RKO (cell line): ENCODE data around the gene SH3BP4.
A peak's percentile ranks its signal among the peaks of the same experiment; 100 is the strongest.

Source experiments
- DNase-seq: peaks from one replicate; pipeline ENCODE4 v3.0.0-alpha.2; 2016; ENCODE audit warnings: low spot score

The SH3BP4 gene

DNA sequence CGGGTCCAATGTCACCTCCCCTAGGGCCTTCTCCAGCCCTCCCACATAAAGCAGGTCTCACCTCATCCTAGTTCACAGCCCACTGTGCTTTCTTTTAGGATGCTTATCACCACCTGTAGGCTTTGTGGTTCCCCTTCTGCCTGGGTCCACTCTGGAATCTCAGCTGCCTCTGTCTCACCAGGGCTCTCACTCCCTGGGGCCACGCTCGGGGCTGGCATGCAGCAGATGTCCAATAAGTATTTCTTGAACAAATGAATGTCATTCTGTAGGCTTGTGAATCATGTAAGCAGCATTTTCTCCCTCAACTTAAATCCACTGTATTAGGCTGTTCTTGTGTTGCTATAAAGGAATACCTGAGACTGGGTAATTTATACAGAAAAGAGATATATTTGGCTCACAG lies 4.3 kb upstream of the SH3BP4 start:
- no peak for DNase-seq

GRCh38 chr2:234949762-234950434 lies 1.9 kb upstream of the SH3BP4 start:
- DNase-seq: no peak

DNA sequence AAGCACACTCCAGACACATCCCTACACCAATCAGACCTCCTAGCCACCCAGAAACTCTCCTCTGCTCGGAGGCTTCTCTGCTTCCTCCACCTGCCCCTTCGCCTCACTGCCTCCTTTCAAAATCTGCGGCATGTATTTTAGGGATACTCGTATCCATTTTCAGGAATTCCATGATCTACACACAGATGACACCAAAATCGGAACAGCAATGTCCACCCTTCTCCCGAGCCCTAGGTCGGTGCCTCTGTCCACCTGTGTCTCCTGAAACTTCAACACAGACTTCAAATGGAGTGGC lies 1.4 kb upstream of the SH3BP4 start:
- no peak for DNase-seq

DNA sequence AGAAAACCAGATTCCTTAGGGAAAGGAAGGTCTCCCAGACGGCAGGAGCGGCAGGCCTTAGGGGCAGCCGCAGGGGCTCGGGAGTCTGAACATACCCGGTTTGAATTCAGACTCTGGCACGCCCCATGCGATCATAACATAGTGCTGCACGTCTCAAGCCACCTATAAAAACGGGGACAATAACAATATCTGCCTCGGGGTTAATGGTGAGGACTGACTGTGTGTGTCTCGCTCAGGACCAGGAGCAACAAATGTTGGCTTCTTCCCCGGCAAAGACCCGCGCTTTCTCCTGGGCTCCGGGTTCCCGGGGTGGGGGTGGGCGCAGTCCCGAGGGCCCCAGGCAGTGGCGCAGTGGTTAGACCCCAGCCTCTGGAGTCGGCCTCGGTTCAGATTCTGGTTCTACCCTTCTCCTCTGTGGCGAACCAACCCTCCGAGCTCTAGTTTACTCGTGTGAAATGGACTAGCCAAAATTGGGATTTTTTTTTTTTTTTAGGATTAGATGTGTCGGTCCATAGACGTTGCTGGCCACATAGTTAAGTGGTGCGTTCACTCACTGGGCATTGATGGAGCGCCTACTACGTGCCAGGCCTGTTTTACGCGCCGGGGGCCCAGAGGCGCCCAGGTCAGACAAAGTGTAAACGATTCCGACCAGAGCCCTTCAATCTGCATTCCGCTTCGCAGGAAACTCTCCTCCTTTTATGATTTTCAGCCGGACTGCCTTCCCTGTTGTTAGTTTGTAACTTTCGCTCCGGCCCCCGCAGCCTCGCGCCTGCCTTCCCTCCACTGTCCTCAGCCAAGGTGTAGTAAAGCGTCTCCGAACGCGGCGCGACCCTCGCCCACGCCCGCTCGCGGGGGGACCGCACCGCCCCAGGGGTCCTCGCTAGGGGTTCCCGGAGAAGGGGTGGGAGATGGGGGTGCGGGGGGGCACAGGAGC lies 820 bp upstream of the SH3BP4 start:
- DNase-seq: peak; percentile 9

- DNase-seq: peak; percentile 24
These were observed 676 bp downstream of the SH3BP4 start for GRCh38 chr2:234952270-234953115.

DNA sequence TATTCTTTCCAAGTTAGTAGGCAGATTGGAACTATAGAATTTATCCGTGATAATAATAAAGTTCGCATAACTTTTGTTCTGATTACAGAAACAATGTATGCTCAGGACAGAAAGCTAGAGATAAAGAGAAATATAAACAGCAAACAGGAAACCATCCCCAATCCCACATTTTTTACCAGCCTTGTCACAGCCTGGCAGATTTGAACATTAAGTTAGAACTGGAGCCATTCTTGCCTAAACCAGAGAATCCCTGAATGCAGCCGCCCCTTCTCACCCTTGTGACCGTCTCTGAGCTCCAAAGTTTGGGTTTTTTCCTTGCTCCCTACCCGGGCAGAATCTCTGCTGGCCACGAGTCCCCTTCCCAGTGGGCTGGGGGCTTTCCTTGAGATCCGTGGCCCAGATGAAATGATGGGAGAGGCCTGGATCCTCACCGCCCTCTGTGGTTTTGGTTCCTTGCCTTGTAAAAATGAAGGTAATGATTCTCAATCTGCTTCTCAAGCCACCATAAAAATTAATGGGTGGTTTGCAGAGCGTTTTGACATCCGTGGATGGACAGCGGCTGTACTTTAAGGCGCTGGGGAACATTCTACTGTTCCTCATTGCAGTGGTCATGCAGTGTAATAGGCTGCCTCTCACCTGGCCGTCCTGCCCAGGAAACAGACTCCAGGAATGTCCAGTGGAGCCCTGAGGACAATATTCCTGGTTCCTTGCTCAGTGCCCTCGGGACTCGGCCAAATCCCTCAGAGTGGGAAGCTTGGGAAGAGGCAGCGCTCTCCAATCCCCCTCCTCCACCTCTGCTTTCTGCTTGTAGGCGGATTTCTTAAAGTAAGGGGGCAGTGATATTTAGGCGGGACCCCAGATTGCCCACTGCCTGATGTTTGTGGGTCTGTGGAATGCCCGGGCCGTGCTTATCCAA lies 1.6 kb downstream of the SH3BP4 start:
- peak; percentile 10 for DNase-seq

GRCh38 chr2:234954551-234954992 lies 2.8 kb downstream of the SH3BP4 start:
- DNase-seq: no peak

- no peak for DNase-seq
These were observed 3.3 kb downstream of the SH3BP4 start for GRCh38 chr2:234955091-234955591.

DNA sequence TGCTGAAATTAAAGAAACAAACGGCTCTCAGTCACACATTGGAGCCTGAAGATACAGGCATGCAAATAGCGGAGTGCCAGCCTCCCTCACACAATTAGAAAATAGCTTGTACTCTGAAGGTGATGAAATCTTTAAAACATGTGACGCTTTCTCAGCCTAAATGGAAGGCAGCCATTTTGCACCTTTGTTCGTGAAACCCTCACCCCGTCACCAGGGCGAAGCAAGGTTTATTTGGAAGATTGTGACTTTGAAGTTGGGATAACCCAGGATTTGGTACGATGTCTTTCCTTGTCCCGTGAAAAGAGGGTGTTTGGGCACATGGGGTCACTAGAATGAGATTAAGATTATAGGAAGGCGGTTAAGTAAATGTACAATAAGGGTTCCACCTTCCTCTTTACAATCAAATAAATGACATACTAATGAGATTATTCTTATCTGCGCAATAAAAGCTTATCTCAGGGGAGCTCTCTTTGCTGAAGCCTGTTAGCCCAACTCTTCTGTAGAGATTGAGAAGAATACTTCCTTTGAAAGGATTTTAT lies 4.2 kb downstream of the SH3BP4 start:
- no peak for DNase-seq

GRCh38 chr2:234957834-234958135 lies 6.0 kb downstream of the SH3BP4 start:
- no peak for DNase-seq

DNA sequence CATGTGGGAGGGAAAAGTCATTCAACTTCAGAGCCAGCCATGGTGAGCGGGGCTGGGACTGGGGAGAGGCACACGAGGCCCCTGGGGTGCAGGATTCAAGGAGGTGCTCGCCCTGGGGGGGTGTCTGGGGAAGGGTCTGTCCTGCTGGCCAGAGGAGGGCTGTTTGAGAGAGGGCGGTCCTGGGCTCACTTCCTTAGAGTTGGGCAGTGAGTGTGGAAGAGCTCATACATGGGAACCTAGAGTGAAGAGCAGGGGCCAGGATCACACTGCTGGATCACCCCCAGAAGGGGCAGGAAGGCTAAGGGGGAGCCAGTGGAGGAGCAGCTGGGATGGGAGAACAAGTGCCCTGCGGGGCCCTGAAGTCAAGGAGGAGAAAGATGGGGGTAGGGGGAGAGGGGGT lies 6.5 kb downstream of the SH3BP4 start:
- DNase-seq: no peak

DNA sequence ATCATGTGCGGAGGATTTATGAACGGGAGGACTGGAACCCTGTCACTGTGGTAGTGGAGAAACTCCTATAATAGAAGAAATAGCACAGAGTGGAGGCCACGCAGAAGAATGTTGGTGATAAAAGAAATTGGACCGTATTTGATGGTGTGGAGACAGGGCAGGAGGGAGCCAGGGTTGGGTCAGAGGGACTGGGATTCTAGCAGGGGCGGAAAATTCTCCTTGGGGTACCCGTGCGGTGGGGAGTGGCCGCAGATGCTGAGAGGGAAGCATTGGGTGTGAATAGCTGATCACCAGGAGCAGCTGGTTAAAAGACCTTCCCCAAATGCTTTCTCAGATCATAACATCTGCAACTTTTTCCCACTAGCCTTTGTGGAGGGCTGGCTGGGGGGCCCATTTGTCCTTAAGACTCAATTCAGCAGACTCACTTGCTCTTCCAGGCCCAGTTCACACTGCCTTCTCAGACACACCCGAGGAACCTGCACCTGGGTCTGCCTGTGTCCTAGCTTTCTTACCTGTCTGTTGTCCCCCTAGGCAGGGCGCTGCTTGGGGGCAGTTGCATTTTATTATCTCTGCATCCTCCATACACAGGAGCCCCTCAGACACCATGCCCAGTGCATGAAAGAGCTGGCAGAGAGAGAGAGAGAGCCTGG lies 7.1 kb downstream of the SH3BP4 start:
- no peak for DNase-seq

GRCh38 chr2:234960175-234961088 lies 8.6 kb downstream of the SH3BP4 start:
- DNase-seq: no peak

- DNase-seq: no peak
These were observed 10.0 kb downstream of the SH3BP4 start for GRCh38 chr2:234961784-234962183.

DNA sequence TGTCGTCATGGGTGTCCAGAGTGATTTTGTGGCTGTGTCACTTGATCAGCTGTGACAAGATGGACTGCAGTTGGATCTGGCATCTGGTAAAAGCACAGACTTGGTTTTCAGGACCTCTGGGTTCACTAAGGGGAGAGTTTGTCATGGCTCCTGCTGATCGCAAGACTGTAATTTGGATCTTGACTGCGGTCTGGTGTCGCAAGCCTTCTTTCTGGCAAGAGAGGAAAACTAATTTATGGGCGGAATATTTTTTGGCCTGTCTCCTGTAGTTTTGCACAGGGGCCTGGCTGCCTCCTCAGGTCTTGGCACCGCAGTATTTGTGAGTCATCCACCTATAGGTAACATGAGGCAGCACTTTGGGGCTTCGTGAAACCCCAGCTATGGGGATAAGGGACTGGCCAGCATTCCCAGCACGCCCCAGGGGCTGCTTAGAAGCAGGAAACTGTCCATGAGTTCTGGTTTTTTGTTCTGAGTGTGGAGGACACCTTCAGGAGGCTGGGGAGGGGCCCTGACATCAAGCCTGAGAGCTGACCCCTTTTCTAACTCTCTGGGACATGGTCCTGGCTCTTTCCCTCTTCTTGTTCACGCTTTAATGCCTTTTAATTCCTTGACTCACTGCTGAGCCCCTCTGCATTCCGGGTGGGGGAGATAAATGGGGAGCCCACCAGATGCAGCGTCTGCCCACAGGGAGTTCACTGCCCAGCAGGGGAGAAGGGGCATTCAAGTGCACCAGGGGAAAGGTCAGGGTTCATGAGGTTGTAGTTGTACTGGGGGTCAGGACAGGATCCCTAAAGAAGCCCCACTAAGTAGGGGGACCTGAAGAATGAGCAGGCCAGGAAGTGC lies 12.2 kb downstream of the SH3BP4 start:
- DNase-seq: no peak

GRCh38 chr2:234964631-234965461 lies 13.0 kb downstream of the SH3BP4 start:
- no peak for DNase-seq

GRCh38 chr2:234966340-234966739 lies 14.5 kb downstream of the SH3BP4 start:
- no peak for DNase-seq
